GM19099 (cell line): ENCODE measurements around the gene CYP3A7.

Experiments used
- POLR2A ChIP-seq: IDR thresholded peaks from 3 replicates; pipeline ENCODE4 v1.6.1; 2011; ENCODE audit warnings: low read depth; ENCODE audit not compliant: insufficient read length; ENCODE audit errors: extremely low read depth

The CYP3A7 gene

GRCh38 chr7:99713995-99714570 is 20.9 kb downstream of the CYP3A7 start:
- TF ChIP-seq POLR2A: no peak

DNA sequence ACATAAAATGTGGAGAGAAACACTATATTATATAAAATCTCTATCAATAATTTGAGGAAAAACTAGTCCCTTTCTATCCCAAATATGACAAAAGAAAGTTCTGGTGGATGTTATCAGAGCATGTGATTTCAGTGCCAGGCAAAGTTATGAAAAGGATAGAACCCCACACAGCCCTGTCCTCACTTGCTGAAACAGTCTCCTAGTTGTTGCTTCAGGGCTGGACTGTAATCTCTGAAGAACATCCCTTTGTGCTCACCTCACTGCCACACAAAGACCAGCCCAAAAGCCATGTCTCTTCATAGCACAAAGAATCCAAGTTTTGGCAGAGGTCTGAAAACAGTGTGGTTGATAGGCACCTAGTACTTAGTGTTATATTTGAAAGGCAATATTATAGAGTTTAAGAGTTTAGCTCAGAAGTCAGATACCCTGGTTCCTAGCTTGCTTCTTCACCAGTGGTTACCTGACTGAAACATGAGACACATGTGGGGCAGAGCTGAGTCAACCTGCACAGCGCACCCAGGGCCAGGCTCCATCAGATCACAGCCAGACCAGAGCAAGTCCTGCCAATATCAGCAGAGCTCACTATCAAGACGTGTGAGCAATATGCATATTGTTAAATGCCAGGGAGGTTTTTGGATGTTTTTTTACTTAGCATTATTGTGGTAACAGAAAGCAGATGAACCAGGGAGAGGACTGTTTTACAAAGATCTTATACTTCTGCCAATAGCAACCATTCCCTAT is 25.0 kb downstream of the CYP3A7 start:
- TF ChIP-seq POLR2A: no peak

DNA sequence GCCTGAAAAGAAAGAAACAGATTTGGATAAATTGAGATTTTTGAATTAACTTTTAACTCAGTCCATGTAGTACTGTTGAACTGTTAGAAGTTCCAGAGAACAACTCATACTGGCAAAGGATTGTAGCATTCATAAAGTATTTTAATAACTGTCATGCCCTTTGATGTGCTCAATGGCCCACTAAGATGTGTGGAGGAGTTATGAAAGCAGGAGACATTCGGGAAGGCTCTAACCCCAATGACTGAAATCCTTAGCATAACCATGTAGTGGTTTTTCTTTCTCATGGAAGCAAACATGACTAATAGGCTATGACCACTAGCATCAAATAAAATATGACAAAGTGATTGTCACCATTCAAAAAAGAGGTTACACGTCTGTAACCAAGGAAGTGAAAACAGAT is 25.7 kb downstream of the CYP3A7 start:
- TF ChIP-seq POLR2A: no peak

DNA sequence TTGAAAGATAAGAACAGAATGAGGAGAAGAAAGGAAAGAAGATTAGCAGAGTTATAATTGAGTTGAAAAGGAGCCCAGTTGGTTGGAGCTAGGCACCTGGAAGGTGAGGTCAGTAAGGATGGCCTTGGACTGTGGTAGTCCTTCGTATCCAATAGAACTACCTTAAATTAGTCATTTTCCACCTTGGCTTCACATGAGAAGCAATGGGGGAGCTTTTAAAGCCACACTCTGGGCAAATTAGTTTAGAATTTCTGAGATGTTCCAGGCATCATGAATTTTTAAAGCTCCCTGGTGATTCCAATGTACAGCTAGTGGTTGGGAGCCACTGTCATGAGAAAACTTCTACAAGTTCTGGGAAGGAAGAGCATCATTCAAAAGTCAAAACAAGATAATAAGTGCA is 27.9 kb downstream of the CYP3A7 start:
- TF ChIP-seq POLR2A: no peak

GRCh38 chr7:99699946-99700345 is 35.0 kb downstream of the CYP3A7 start:
- no peak for TF ChIP-seq POLR2A

- TF ChIP-seq POLR2A: no peak
Observed at GRCh38 chr7:99694912-99695304, 40.1 kb downstream of the CYP3A7 start.

DNA sequence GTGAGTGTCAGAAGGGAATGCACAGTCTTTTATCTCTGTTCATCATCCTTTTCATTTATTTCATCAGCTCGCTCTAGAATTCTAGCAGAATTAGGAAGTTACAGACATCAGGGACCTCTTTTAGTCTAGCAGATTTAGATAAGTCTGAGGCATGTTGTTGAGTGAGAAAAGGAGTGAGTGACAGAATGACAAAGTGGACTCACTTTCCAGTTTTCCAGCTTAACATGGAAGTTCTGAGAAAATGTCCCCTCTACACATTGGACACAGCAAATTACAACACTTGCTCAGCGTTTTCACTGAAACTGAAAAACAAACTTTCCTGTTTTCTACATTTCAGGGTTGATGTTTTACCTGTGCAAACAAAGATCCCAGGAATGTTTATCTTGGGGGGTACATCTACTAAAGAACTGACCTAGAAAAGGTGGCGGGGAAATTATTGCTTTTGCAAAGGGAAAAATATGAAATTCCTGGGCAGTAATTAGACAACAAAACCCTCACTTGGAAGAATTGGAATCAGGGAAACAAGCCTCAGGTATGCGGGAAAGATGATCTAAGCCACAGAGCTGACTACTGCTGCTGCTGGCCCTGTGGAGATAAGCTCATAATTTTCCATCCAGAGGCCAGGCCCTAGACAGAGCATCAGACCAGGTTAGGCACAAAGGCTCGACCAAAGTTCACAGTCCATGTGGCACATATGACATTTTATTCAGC is 40.6 kb downstream of the CYP3A7 start:
- TF ChIP-seq POLR2A: no peak

GRCh38 chr7:99693427-99694200 is 41.4 kb downstream of the CYP3A7 start:
- no peak for TF ChIP-seq POLR2A

GRCh38 chr7:99693100-99693426 is 41.9 kb downstream of the CYP3A7 start:
- no peak for TF ChIP-seq POLR2A

DNA sequence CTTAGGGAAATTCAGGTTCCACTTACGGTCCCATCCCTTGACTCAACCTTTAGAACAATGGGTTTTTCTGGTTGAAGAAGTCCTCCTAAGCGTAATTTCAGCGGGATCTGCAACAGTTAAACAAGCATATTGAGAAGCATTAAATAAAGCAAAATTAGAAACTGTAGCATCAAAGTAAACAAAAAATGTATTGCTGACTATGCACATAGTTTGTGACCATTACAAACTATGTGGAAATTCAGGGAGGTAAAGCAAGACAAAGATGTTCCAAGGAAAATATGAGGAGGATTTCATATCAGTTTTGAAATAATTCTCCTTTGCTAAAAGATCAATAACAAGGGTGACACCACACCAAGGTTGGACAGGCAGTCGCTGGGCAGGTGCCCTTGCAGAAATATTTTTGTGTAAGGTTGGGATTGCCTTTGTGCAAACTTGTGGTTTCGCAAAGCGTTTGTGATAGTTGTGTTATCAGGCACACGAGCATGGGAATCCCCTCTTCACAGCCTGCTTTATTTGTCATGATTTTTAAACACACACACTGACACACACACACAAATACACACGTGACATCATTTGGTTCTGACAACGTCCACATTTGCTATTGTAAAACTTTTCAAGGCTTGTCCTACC is 49.8 kb downstream of the CYP3A7 start:
- TF ChIP-seq POLR2A: no peak

GRCh38 chr7:99679400-99680191 is 55.4 kb downstream of the CYP3A7 start, which contains the start of gene CYP3A5:
Gene CYP3A5, minus strand, starts transcription at chr7:99679996. Its CDS starts 100 bp downstream, at chr7:99679896.
- TF ChIP-seq POLR2A: no peak

DNA sequence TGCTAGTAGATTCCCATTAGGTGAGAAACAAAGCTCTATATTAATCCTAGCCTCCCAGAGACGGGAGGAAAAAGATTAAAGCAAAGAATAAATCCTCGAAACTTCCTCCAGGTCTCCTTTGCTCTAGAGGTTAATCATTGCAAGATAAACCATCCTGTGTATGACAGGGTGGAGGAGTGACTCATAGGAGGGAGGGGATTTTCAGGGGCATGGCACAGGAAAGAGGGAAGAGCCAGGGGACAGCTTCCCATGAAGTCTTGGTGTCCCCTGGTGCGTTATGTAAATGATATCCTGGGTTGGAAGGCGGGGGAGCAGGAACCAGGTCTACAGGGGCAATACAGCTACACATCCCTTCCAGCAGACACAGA is 56.0 kb downstream of the CYP3A7 start:
- TF ChIP-seq POLR2A: no peak

- TF ChIP-seq POLR2A: no peak
Observed at GRCh38 chr7:99677648-99678045, 57.3 kb downstream of the CYP3A7 start.

DNA sequence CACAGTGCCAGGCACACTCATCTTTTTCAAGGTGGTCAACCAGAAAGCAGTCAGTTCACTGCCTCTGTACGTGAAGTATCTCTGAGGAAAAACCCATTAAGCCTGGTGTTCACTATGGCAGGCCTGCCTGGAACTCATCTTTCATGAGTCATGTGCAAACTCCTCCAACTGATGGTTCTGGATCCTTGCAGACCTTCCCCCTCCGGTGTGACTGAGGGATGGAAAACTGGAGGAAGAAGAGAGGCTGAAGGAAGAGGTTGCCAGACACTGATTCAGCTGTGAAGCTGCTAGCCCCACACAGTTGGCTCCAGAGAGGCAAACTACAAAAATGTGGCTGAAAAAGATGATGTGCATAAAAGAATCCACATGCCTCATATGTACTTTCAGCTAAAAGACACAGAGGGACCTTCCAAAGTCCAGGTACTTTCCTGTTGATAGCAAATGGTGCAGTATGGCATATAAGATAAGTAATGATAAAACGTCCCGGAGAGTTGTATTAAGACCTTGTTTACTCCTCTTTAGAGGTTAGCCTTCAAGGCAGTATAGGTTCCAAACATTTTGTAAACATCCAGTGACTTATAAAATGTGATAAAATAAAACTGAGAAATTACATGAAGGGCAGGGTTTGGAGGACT is 57.9 kb downstream of the CYP3A7 start:
- no peak for TF ChIP-seq POLR2A
